Lower lobe of right lung (tissue), 2 donors: Measurements from ENCODE around the gene ERFL. TPM values are rescaled to one million over a fixed set of nuclear protein-coding genes. Genes with fewer than 3 reads are reported as not detected.
A peak's percentile ranks its signal among the peaks of the same experiment; 100 is the strongest.

ENCODE experiments used
- ATAC-seq, 2 donors: fragments of 200-7000 bp; cut with Tn5 transposase; one replicate each; pipeline ENCODE4 v1.9.1; 2020 to 2022; ENCODE audit warnings: mild to moderate bottlenecking in 2 of 2, moderate library complexity in 2 of 2
- DNase-seq: peaks from one replicate; pipeline ENCODE4 v3.0.0-alpha.2; 2020
- H3K27ac ChIP-seq: fragments of 200-600 bp; one replicate; pipeline ENCODE4 v1.8.0; 2022
- H3K27me3 ChIP-seq: fragments of 200-600 bp; one replicate; pipeline ENCODE4 v1.8.0; 2022; ENCODE audit warnings: low read depth
- H3K36me3 ChIP-seq: fragments of 200-600 bp; one replicate; pipeline ENCODE4 v1.8.0; 2022; ENCODE audit warnings: mild to moderate bottlenecking
- H3K4me1 ChIP-seq: fragments of 200-600 bp; one replicate; pipeline ENCODE4 v1.8.0; 2022
- H3K4me3 ChIP-seq: fragments of 200-600 bp; one replicate; pipeline ENCODE4 v1.8.0; 2022; ENCODE audit warnings: mild to moderate bottlenecking
- H3K9me3 ChIP-seq: fragments of 200-600 bp; one replicate; pipeline ENCODE4 v1.8.0; 2022
- CTCF ChIP-seq: fragments of 200-600 bp; IDR thresholded peaks from one replicate; pipeline ENCODE4 v1.8.0; 2022; ENCODE audit warnings: antibody characterized with exemption, mild to moderate bottlenecking
- intact Hi-C: fragments of 100-400 bp; cut with DNase I; formaldehyde crosslinking; loops from one replicate; pipeline ENCODE4 v1.11.0; 2022
- total RNA-seq: library from RNA; stranded (reverse); fragmentation: NEBNext Ultra II Directional; extraction: Animal tissue kit (Norgen Biotek cat#: 25700); gene quantifications from one replicate; pipeline ENCODE4 v1.2.1, GENCODE V29; 2021
- donor health status: DM: no; HTN: yes; CAD: no; lungs with severe emphysema.

The ERFL gene
- total RNA-seq, 1 donor from 2014 or later: 0.41 TPM

DNA sequence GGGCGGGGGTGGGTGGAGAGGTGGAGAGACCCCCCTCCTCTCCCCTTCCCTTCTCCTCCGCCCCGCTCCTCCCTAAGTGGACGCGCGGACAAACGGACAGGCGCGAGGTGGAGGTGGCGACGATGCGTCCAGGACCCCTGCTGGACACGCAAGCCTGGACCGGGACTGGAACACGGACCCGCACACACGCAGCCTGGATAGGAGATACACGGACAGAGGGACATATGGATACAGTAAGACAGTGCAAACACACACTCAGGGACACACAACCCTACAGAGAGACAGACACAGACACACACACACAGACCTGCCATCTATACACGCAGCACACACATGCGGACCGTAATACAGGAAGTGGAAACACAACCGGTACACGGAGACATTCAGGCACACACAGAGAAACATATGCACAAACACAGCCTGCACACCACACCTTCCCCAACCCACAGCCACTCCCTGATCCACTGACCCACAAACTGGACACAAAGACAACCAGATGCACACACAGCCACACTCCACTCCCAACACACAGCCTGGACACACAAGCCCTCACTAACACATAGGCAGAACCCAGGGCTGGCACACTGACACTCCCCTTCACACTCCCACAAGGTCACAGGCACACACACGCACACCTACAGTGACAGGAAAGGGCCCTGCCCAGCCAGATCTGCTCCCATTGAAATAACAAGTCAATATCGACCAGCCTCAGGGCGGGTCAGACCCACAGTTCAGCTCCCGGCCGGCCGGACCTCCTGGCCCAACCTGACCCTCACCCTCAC is 696 bp upstream of the ERFL start:
- intact Hi-C loops: no loop called here
- no peak for TF ChIP-seq CTCF
- Histone ChIP-seq H3K4me3 (peak overlapping the region; percentile 54), H3K9me3 (no peaks in the 10 kb centered on the region), H3K36me3 (no peaks in the 10 kb centered on the region), H3K4me1 (peaks cover 16% of the 10 kb centered on the region), H3K27ac (no peak overlapping the region), H3K27me3 (peaks cover 84% of the 10 kb centered on the region)
- peak; percentile 30 to 47 for ATAC-seq
- DNase-seq: no peak

DNA sequence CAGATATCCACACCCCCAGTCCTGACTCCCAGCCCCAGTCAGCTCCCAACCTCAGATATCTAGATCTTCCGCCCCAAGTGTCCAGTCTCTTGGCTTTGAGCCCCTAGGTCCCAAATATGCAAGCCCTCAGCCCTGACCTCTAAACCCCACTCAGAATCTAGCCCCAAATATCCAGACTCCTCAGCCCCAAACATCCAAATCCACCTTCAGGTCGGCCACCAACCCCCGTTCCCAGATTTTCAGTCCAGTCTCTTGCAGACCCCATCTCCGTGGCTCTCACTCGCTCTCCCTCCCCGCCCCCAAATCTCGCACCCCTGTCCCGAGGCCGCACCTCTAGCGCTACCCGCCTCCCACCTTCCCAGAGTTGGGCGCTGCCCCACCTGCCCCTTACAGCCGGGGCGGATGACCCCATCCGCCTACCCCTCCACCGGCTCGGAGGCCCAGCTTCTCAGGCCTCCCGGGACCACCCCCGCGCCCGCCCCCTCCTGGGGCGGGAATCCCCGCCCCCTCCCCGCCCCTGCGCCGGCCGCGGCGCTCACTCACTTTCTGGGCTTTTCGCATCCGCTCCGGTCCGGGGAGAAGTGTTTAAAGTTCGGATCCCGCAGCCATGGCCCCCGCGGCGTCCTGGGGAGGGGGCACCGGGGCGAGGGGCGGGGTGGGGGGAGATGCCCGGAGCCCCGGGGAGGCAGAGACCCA is 604 bp downstream of the ERFL start:
- no peak for TF ChIP-seq CTCF
- ATAC-seq (peak in 1 of 2 donors; percentile 3), DNase-seq (no peak)
- Histone ChIP-seq H3K36me3 (no peaks in the 10 kb centered on the region), H3K27me3 (peaks cover 91% of the 10 kb centered on the region), H3K27ac (no peak overlapping the region), H3K4me3 (peak overlapping the region; percentile 54), H3K9me3 (no peaks in the 10 kb centered on the region), H3K4me1 (peaks cover 16% of the 10 kb centered on the region)
- intact Hi-C loops: no loop called here

GRCh38 chr19:41926763-41927496 is 1.3 kb downstream of the ERFL start:
- Histone ChIP-seq H3K4me1 (peaks cover 16% of the 10 kb centered on the region), H3K4me3 (no peak overlapping the region), H3K27ac (no peak overlapping the region), H3K9me3 (no peaks in the 10 kb centered on the region), H3K27me3 (peaks cover 93% of the 10 kb centered on the region), H3K36me3 (no peaks in the 10 kb centered on the region)
- no peak for TF ChIP-seq CTCF
- intact Hi-C loops: no loop called here
- no peak for DNase-seq
- no peak for ATAC-seq

GRCh38 chr19:41926028-41926762 is 2.1 kb downstream of the ERFL start:
- Histone ChIP-seq H3K4me3 (no peak overlapping the region), H3K9me3 (no peaks in the 10 kb centered on the region), H3K36me3 (no peaks in the 10 kb centered on the region), H3K27ac (no peak overlapping the region), H3K27me3 (peaks cover 93% of the 10 kb centered on the region), H3K4me1 (peaks cover 16% of the 10 kb centered on the region)
- intact Hi-C loops: no loop called here
- no peak for ATAC-seq
- TF ChIP-seq CTCF: no peak
- no peak for DNase-seq
